ENCODE measurements around the gene CAP2.
"Not testable (repeated sequence)": the region's sequence is repeated elsewhere in the genome, so short reads cannot be mapped to it uniquely, and the experiment has no call there.

The CAP2 gene

DNA sequence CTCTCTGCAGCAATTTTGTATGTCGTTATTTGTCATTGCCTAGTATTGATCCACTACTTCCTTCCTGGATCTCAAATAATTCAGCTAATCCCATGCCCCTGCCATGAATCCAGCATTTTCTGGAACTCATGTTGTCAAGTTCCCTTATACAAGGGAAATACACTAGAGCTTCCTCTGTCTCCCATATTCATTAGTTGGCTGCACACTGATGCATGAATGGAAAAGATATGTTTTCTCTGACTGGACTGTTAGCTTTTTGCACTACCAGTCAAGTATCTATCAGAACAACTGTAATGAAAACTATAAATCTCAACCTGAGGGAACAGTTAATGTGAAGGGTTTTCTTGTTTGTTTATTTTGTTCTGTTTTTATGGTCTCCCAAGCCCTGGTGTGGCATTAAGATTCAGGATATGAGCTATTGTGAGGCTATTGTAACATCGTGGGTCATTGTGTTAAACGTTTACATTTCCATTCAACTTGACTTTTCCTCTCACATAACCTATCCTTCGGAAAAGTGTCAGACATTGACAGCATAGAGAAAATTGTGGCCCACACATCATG lies 104.2 kb downstream of the CAP2 start:
- in situ Hi-C loops (cut with MboI; ENCODE audit: low sequenced_read_pairs): no loop called here

DNA sequence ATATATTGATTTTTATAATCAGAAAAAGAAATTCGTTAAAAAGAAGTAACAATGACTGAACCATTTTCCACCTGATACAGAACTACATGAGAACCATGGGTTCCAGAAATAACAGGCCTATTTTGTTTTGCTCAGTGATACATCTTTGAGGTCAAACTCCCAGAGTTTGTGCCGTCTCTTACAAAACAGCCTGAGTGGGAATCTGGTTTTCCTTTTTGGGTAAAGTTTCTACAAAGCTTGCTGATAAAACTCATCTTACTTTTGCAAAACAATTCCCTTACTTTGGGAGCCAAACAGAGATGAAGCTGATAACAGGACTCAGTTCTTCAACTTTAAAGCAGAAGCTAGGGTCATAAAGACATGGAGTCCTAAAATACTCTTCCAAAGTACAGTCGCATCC lies 108.0 kb downstream of the CAP2 start:
- in situ Hi-C loops (cut with MboI; ENCODE audit: low sequenced_read_pairs): no loop called here

DNA sequence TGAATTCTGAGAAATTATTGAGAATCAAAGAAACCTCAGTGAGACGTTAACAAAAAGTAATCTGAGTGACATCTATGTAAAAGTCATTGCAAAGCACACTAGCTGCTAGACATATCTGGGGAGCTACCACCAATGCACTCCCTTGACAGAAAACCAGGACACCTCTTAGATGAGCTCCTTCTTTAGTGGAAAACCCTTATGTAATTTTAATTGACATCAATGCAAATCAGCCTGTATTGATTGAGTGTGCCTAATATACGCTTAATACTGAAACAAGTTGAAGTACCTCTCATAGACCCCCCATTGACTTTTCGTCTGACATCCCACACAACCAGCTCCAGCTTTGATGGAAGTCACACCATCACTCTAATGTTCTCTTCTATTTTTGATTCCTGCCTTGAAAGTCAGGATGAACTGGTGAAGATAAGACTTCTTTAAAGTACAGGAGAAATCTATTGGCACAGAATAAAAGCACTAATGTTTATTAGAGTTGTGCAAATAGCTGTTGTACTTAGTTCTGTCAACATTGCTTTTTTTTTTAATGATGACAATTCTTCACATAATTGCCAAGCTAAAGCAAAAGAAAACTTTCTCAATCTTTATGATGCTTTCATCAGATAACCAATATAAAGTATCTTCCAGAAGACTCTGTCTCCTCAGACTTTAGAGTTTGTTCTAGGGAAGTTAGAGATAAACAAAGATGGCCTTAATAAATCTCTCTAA lies 108.7 kb downstream of the CAP2 start:
- in situ Hi-C loops (cut with MboI; ENCODE audit: low sequenced_read_pairs): no loop called here

DNA sequence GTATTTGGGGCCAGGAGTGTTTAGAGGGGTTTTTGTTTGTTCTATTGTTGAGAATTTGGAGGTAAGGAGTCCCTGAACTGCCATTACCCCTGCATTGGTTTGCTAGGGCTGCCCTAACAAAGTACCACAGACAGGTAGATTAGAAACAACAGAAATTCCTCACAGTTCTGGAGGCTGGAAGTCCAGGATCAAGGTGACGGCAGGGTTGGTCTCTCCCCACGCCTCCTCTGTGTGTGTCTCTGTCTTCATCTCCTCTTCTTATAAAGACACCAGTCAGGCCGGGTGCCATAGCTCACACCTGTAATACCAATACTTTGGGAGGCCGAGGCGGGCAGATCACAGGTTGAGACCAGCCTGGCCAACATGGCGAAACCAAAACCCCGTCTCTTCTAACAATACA lies 109.7 kb downstream of the CAP2 start:
- in situ Hi-C loops (cut with MboI; ENCODE audit: low sequenced_read_pairs): no loop called here

DNA sequence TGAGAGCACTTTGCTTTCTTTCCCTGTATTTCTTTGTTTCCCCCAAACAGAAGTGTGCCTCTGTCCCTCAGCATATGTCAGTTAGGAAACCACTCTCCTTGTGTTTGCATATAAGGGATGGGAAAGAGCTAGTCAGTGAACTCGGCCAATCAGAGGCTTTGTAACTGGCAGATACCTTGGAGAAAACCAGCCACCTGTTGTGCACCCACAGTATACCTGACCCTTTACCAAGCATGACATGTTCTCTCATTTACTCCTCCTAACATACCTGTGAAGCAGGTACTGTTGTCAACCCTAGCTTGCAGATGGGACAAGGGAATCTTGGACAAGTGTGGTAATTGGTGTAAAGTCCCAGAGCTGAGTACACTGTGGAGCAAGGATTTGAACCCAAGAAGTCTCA lies 110.6 kb downstream of the CAP2 start:
- in situ Hi-C loops (cut with MboI; ENCODE audit: low sequenced_read_pairs): no loop called here

DNA sequence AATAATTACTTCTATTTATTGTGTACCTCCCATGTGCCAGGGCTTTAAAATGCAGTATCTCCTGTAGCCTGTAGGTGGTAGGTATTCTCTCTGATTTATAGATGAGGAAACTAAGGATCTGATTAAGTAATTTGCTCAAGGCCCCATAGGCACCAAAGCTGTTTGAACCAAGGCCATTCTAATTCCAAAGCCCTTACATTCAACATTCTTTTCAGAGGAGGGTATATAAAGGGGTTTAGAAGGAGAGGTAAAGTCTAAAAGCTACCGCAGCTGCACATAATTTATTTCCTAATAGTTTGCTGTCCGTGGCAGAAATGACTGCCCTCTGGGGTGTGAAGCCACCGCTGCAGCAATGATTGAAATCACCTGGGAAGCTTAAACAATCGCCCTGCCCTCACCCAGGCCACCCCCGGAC lies 111.7 kb downstream of the CAP2 start:
- in situ Hi-C loops (cut with MboI; ENCODE audit: low sequenced_read_pairs): no loop called here

DNA sequence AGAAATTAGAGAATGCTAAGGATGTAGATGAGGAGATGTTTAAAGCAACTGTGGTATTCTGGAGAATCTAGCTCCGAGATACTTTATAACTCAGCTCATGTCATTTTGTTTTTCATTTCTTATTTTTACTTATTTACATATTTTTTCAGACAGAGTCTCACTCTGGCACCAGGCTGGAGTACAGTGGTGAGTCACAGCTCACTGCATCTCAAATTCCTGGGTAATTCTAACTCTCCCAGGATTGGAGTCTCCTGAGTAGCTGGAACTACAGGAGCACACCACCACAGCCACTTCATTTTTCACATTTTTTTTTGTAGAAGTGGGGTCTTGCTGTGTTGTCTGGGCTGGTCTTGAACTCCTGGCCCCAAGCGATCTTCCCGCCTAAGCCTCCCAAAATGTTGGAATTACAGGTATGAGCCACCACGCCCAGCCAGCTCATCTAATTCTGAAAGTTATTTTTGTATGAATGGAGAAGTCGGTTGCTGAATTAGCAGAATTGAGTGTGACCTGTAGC lies 112.4 kb downstream of the CAP2 start:
- in situ Hi-C loops (cut with MboI; ENCODE audit: low sequenced_read_pairs): no loop called here

DNA sequence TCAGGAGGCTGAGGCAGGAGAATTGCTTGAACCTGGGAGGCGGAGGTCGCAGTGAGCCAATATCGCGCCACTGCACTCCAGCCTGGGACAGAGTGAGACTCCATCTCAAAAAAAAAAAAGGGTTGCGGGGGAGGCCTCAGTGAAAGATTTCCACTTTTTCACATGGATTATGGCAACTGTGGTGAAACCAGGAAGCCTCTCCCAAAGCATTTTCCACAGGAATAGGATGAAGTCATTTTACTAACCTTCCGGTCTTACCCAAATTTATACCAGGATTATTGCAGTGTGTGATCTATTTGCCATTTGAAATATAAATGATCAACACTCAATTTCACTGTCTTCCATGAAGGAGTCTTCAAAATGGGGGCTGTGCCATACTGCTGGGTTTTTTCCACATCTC lies 113.1 kb downstream of the CAP2 start:
- in situ Hi-C loops (cut with MboI; ENCODE audit: low sequenced_read_pairs): no loop called here

DNA sequence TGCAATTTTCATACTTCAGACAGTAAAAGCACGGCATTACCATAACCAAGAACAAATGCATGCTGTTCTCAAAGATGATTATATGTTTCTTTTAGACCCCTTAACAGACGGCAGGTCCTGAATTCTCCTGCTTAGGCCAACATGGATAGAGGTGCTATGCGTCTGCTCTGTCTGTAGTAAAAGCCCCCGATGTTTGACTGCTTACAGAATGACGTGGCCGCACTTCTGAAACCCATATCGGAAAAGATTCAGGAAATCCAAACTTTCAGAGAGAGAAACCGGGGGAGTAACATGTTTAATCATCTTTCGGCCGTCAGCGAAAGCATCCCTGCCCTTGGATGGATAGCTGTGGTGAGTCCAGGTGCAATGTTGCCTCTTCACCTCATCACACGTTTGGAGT lies 113.6 kb downstream of the CAP2 start:
- in situ Hi-C loops (cut with MboI; ENCODE audit: low sequenced_read_pairs): no loop called here

DNA sequence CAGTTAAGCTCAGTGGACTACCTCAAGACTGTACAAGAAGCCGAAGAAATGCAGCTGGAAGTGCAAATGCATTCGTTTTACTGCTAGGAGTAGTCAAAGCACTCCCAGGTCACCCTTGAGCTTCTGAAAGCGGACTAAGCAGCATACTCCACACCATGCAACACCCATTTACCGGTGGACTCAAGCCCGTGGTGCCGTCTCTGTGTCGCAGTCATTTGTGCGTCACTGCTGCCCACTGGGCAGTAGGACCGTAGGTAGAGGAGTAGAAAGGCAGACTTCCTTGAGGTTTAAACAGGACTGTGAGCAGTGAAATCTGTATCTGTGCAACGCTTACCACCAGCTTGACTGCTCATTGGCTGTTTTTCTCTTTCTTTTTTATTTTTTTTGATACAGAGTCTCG lies 117.7 kb downstream of the CAP2 start:
- in situ Hi-C loops (cut with MboI; ENCODE audit: low sequenced_read_pairs): no loop called here

DNA sequence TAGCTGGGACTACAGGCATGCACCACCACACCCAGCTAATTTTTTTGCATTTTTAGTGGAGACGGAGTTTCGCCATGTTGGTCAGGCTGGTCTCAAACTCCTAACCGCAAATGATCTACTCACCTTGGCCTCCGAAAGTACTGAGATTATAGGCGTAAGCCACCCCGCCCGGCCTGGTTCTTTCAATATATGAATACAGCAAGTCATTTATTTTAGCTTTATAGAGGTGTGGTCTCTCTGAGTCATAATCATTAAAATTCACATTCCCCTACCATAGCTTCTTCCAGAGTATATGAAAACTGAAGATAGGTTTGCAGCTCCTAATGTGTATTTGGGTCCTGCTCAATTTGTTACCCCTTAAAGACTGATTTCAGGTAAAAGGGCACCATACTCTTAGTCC lies 118.2 kb downstream of the CAP2 start:
- in situ Hi-C loops (cut with MboI; ENCODE audit: low sequenced_read_pairs): no loop called here

DNA sequence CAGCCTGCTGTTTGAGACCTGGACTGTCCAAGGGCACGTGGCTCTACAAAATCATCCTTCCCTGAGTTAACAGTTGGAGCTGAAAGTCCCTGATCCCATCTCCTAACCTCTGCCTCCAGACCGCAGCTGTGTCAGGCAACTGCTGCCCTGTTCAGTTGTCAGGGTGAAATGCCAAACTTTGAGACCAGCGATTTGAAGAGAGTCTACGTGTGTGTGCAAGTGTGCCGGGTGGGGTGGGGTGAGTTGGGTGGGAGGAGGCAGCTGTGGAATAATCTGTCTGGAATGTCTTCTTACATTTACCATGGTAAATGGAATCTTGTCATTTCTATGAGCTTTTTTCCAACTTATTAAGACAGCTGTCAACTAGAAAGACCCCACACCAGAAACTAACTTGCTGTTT lies 125.7 kb downstream of the CAP2 start:
- in situ Hi-C loops (cut with MboI; ENCODE audit: low sequenced_read_pairs): no loop called here

DNA sequence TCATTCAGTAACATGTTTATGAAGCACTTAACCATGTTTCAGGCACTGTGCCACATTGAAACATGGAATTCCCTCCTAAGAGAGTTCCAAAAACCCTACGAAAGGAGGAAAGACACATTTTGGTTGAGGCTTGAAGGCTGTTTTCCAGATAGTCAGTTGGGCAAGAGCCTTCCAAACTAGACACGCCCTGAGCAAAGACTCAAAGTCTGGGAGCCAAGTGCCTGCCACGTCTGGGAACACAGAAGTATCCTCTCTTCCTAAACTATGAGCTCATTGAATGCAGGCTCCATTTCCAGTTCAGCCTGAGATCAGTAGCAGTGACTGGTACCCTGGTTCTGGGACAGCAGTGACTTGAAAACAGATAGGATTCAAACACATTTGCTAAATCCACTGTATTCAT lies 132.2 kb downstream of the CAP2 start:
- in situ Hi-C loops (cut with MboI; ENCODE audit: low sequenced_read_pairs): no loop called here

DNA sequence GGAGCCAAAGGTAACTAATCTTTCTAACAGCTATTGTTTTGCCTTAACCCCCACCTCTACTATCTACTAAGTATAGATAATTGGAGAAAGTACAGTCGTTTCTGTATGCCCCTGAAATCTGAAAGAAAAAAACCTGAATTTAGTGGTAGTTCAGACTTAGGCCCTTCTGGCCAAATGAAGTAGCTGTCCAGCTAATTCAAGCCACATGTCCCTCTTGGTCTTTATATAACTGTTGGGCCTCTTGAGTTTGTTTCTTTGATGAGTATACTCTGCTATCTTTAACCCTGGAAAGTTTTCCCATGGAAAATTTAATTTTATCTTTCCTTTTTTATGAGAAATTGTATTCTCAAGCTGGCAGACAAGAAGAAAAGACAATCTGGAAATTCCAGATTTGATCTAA lies 133.7 kb downstream of the CAP2 start:
- in situ Hi-C loops (cut with MboI; ENCODE audit: low sequenced_read_pairs): no loop called here

DNA sequence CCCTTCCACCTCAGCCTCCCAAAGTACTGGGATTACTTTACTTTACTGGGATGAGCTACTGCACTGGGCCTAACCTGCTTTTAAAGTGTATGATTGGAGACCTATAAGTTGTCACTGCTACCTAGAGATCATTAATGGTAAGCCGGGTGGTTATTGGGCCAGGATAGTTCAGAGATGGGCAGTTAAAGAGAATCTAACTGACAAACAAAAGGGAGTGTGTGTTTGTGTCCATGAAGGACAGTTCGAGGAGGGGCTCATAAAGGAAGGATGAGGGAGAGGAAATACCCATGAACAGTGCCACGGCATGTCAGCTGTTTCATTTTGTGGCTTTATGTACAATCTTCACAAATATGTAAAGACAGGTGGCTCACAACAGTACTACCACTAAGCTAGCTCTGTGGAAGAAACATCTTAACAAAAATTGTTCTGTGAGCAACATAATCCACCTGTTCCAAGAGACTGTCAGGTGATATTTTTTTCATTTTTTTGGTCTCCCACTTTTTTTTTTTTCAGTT lies 137.0 kb downstream of the CAP2 start:
- in situ Hi-C loops (cut with MboI; ENCODE audit: low sequenced_read_pairs): no loop called here

DNA sequence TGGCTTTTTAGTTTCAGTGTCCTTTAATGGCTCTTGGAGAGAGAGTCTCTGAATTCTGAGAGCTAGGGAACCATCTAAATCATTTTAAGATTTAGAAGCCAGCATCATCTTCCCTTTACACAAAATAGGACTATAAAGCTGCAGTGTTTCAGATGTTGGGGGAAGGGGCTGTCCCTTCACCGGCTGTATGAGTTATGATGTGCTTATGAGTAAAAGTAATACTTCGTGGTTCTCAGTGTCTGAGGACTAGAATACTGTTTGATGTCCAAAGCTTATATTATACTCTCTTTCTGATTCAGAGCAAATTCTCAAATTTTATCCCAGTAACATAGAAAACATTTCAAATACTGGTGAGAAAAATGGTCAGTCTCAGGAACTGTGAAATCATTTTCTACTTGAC lies 143.2 kb downstream of the CAP2 start:
- in situ Hi-C loops (cut with MboI; ENCODE audit: low sequenced_read_pairs): no loop called here

DNA sequence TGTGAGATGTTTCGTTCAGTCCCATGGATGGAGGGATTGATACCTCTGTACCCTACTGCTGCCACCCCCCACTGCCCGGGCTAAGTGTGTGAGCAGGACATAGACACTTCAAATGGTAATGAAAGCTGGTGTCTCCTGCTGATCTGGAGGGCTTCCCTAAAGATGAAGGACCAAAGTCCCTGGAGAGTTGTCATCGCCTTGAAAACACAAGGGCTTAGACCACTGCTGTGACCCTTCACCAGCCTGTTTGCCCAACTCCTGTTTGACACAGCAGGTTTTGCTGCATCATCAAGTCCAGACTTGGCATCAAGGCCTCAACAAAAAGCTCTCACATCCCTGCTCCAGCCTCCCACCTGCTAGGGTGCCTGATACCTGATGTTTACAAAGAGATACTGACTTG lies 148.8 kb downstream of the CAP2 start:
- in situ Hi-C loops (cut with MboI; ENCODE audit: low sequenced_read_pairs): no loop called here

DNA sequence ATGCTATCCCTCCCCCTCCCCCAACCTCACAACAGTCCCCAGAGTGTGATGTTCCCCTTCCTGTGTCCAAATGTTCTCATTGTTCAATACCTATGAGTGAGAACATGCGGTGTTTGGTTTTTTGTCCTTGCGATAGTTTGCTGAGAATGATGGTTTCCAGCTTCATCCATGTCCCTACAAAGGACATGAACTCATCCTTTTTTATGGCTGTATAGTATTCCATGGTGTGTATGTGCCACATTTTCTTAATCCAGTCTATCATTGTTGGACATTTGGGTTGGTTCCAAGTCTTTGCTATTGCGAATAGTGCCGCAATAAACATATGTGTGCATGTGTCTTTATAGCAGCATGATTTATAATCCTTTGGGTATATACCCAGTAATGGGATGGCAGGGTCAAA lies 152.3 kb downstream of the CAP2 start:
- in situ Hi-C loops (cut with MboI; ENCODE audit: low sequenced_read_pairs): not testable (repeated sequence)

DNA sequence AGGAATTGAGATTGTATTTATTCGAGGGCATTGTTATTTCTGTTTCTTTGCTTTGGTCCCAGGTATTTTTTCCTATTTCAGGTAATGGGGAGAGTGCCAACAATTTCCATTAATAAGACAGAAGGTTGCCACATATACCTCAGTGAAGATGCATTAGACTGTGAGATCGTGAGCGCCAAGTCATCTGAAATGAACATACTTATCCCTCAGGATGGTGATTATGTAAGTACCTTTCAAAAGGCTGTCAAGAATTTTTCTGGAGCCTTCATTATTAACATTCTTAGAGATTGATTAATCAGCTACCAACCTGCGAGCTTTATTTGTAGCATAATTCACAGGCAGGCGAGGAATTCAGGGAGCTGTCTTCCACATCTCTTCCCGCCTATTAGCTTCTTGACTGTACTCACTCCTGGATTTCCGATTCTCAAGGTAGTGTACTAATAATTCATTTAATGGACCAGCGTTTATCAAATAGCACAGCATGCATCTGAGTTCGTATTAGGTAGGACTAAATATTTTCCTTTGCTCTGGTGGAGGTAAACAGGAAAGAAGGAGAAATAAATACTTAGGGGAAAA lies 158.1 kb downstream of the CAP2 start:
- in situ Hi-C loops (cut with MboI; ENCODE audit: low sequenced_read_pairs): no loop called here

DNA sequence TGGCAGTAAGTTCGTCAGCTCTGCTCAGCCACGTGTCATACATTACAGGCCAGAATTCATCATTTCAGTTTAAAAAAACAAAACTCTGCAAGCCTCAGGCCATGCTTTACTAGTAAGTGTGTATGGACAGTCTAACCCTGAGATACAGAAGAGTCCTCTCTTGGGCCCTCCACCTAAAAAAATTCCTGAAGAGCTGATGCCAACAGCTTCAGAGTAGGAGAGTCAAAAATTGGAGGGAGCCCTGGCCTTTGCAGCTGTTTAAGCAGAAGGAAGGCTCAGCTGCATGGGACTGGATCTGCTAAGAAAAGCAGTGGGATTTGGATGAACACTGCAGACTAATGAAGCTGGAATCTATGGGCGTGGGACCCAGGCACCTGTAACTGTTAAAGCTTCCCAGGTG lies 159.5 kb downstream of the CAP2 start:
- in situ Hi-C loops (cut with MboI; ENCODE audit: low sequenced_read_pairs): no loop called here

DNA sequence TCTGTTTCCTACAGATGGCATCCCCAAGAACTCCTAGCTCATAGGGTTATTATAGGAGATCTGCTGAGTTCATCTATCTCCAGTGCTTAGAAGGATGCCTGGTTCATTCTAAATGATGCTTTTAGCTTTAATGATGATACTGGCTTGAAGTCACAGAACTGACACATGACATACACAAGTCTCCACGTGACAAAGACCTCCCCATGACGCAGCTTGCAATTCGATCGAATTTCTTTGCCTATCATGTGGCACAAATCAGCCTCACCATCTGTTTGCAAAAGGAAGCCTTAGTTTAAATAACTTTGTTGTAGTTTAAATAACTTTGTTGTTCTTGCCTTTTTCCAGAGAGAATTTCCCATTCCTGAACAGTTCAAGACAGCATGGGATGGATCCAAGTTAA lies 162.6 kb downstream of the CAP2 start:
- in situ Hi-C loops (cut with MboI; ENCODE audit: low sequenced_read_pairs): no loop called here

DNA sequence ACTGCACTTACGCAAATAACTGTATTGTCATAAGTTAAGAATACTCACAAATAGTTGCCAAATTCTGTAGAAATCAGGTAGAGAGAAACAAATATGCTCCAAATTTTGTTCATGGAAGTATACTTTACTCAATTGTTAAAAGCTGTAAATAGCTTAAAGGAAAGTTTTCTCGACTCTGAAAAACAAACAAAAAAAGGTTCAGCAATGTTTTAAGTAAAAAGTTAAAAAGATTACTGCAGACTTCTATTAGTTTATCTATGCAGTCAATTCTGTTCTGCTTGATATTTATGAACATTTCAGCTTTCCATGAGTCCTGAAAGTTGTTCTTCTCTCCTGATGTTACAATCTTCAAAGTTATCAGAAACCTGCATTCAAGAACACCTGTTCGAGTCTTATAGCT lies 169.2 kb downstream of the CAP2 start:
- in situ Hi-C loops (cut with MboI; ENCODE audit: low sequenced_read_pairs): no loop called here
